ENCODE results near the gene CRHR1.

CRHR1 gene

DNA sequence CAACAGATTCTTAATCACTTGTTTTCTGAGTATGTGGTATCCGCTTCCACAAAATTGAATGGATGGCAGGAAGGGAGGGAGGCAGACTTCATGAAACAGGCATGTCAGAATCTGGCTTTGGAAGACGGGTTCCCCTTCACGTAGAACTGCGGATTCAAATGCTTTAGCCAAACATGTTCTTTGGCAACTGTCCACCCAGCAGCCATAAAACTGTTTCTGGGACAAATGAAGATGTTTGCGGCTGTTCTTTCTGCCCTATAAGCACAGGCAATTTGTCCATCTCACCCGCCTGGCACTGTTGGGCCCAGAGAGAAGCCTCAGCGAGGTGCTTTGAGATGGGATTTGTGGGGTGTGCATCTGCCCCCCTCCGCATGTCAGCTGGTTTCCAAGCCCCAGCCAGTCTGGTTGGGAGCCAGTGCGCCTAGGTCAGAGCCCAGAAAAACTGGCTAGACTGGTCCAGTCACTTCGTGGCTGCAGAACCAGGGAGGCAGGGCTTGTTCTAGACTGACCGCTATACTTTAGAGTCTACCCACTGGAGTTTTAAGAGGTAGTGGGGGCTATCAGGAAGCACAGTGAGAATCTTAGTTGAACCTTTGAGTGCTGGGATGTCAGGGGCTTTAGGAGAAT lies 6.3 kb downstream of the CRHR1 start:
- FAIRE-seq, result no peak

DNA sequence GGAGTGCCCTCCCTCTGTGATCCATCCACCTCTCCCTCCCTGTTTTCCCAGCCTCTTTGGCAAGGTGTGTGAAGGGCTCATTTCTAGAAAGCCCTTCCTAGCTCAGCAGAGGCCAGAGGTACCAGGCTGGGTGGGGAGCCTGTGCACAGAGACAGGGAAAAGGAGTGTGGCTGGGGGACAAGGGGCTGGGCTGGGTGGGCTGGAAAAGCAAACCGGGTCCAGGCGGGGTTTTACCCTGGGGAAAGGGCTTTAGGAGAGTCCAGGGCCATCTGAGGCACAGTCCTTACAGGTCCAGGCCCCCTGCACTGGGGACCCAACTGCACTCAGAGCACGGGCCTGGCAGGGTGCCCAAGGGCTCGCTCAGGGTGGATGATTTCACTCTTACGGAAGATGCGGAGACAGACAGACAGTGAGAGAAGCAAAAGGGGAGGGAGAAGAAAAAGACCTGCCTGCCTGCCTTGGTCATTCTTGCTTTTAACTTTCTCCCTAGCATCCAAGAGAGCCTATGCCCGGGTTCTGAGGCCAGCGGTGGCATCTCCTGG lies 7.0 kb downstream of the CRHR1 start:
- FAIRE-seq, result no peak

GRCh38 chr17:45791935-45792334 lies 7.8 kb downstream of the CRHR1 start:
- FAIRE-seq, result no peak

DNA sequence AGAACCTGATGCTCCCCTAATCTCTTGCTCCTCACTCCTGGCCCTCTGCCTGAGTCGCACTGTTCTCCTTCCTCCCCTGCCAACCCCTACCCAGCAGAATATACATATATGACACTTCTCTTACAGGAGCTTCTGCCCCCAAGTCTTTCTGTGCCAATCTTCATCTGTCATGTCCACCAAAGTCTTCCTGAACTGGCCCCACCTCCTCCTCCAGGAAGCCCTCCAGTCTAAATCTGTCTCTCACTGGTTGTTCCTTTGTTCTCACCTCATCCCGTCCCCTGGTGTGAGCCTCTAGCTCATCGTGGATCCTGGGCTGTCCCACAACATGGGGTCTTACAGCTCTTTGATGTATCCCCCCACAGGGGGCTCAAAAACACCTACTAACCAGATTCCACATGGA lies 8.3 kb downstream of the CRHR1 start:
- FAIRE-seq, result no peak

GRCh38 chr17:45792995-45793755 lies 9.1 kb downstream of the CRHR1 start:
- FAIRE-seq, result no peak

GRCh38 chr17:45793999-45794540 lies 9.9 kb downstream of the CRHR1 start:
- no peak for FAIRE-seq

DNA sequence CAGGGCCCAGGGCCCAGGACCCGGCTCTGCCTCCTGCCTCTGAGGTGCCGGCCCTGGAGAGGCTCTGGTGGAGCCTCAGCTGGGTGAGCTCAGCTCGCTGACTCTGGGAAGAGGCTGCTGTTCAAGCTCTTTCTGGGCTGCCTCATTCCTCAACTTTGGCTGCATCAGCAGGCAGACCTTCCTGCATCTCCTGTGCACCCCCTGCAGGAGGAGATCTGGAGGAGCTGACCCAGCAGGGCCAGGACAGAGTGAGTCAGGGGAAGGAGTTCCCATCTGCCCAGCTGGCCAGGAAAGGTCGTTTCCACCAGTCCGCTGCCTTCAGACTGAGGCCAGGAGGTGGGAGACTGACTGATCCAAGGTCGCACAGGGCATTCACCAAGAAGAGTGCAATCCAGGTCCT lies 10.7 kb downstream of the CRHR1 start:
- FAIRE-seq, result no peak

GRCh38 chr17:45800816-45801215 lies 16.7 kb downstream of the CRHR1 start:
- no peak for FAIRE-seq

DNA sequence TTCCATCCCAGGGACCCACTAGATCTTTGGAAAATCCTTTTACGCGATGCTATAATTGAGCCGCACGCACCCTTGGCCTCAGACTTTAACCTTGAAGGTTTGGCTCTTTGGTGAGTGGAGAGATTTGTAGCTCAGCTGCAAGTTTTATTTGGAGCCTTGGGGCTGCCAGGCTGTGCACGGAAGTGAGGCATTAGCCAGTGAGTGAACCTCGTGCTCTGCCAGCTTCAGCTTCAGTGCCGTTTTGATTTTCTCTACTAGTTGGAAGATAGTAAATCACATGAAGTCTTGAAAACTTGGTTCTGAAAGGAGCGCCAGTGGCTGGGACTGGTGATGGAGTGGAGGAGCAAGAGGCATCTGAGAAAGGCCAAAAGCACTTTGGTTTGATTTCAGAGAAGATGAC lies 17.3 kb downstream of the CRHR1 start:
- no peak for FAIRE-seq

DNA sequence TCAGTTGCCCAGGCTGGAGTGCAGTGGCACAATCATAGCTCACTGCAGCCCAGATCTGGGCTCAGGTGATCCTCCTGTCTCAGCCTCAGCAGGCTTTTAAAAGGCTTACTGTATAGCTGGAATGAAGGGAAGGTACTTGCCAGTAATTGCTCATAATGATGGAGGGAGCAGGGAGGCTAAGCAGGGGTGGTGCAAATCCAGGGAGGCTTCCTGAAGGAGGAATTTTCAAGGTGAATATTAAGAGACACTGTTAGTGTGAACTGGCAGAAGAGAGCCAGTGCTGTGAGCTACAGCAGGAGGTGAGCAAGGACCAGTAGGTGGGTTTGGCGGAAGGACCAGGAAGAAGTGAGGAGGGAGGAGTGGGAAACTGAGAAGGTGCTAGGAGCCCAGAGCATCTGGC lies 24.7 kb downstream of the CRHR1 start:
- FAIRE-seq, result no peak

- no peak for FAIRE-seq
Observed at GRCh38 chr17:45809499-45809898, 25.4 kb downstream of the CRHR1 start.

DNA sequence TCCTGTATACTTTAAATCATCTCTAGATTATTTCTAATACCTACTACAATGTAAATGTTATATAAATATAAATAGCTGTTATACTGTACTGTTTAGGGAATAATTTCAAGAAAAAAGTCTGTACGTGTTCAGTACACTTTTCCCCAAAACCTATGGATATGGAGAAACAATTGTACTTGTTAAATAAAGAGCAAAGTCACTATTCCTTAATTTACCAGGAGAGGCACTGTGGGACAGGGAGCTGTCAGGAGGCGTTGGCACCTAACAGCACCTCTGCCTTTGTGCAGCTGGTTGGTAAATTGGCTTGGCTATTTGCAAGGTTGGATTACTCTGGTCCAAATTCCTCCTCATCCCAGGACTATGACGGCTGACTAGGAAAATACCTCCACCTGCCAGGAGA lies 28.0 kb downstream of the CRHR1 start:
- FAIRE-seq, result no peak

DNA sequence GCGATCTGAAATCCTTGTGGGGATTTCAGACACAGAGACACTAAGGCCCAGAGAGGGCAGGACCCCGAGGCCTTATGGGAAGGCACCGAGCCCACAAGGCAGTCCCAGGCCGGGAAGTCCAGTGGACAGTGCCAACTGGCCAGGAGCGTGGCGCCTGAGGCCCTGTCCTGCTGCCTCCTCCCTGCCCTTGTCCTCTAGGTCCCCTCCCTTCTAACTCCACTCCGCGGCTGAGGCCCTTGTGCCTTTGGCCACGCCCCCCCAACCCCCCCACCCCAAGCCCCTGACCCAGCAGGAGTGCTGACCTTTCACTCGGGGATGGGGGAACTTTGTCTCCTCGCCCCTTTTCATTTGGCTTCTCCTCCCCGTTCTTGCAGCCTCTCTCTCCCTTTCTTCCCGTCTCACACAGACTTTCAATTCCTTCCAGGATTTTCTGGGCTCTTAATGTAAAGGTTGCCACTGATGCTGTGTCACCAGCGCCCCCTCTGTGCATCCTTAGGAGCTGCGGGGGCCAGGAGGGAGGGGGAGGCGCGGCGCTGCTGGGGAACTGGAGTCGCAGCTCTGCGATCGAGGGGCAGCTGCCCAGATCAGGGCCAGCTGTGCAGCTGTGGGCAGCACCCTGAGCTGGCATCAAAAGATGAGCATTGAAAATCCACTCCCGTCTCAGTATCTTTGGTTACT lies 29.1 kb downstream of the CRHR1 start:
- no peak for FAIRE-seq

DNA sequence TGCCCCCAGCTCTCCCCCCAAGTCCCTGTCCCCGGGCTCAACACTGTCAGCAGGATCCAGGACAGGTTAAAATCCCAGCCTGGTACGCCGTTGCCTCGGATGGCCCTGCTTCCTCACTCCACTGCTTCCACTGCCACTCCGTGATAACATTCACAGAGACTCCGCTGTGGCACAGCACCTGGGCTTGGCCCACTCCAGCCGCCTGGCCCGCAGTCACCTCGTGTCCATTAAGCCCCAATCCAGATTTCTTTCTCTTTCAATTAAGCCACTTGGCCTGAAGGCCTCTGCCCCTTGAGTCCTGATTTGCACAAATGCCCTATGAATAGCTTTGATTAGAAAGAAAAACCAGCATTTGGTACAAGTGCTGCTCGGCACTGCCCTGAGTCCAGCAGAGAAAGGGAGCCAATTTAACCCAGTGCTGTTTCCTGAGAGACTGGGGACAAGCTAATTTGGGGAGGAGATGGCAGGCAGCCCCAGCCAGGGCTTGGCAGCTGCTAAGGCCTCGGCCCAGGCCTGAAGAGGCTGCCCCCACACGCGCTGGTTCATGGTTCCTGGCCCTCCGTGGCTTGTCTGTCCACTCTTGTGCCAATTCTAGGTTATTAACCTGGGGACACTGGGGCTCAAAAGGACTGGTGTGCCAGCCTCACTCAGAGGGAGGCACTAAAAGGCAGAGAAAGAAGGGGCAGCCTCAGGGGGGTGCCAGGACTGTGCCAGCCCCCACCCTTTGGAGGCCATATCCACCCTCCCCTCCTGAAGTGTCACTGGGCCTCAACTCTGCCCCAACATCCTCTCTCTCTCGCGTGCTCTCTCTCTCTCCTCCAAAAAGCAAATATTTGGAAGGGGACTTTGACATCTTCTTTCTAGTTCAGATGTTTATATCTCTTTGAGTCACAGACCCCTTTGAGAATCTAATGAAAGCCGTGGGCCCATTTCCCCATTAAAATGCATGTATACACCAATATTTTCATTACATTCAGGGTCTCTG lies 30.8 kb downstream of the CRHR1 start:
- FAIRE-seq, result no peak

DNA sequence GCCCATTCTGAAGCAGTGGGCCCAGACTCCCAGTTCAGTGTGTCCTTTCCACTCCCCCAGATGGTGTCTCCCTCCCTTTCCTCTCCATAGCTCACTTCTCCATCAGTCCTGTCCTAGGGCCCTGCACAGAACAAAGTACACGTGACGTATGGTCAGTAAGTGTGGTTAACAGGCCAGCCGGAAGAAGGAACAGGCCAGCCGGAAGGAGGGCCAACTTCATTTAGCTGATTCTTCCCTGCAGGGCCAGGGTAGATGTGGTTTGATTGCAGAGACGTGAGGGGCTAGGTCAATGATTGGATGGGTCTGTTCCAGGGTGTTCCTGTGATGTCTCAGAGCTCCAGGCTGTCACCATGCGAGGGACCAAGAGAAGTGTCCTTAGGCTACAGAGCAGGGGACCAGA lies 31.6 kb downstream of the CRHR1 start:
- no peak for FAIRE-seq

GRCh38 chr17:45818041-45818440 lies 33.9 kb downstream of the CRHR1 start:
- FAIRE-seq, result no peak

- no peak for FAIRE-seq
Observed at GRCh38 chr17:45818699-45819098, 34.6 kb downstream of the CRHR1 start.

GRCh38 chr17:45819632-45820031 lies 35.5 kb downstream of the CRHR1 start:
- FAIRE-seq, result no peak

DNA sequence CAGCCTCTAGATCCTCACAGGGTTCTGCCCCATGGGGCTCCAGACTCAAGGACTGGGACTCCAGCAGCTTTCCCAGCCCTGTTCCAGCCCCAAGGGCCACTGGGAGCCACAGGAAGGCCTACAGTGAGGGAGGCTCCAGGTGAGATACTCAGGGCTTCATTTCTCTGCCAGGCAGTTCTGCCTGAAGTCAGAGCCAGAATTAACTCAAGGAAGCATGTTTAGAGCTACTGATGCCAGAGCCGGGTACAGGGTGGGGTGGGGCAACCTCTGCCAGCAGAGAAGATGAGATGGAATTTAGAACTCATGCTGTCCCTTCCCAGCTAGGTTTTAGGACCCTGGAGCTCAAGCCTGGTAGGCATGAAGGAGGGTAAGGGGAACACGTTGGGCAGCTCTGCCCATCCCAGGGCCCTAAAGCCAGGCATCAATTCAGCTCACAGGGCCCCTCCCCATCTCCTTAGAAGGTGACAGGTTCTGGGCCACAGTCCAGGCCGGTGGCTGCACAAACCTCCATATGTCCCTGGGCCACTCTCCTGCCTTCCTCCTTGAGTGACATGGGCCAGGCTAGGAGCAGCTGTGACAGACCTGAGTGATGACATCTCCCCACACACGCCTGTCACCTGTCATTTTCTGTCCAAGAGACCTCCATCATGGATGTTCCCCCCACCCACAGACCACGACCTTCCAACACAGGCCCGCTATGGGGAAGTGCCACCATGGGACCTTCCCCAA lies 36.1 kb downstream of the CRHR1 start:
- FAIRE-seq, result no peak

DNA sequence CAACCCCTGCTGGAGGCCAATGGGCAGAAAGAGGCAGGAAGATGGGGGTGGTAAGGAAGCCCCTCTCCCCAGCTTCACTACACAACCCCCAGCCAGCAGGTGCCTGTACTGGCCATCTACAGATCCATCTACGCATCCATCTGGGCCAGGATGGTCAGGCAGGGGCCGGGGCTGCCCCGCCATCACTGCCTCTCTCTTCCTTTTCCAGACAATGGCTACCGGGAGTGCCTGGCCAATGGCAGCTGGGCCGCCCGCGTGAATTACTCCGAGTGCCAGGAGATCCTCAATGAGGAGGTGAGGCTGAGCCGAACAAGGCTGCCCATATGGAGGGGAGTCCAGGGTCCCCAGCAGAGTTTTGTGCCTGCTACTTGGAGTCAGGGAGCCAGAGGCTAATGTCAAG lies 37.0 kb downstream of the CRHR1 start:
- no peak for FAIRE-seq

- no peak for FAIRE-seq
Observed at GRCh38 chr17:45823598-45823997, 39.5 kb downstream of the CRHR1 start.

DNA sequence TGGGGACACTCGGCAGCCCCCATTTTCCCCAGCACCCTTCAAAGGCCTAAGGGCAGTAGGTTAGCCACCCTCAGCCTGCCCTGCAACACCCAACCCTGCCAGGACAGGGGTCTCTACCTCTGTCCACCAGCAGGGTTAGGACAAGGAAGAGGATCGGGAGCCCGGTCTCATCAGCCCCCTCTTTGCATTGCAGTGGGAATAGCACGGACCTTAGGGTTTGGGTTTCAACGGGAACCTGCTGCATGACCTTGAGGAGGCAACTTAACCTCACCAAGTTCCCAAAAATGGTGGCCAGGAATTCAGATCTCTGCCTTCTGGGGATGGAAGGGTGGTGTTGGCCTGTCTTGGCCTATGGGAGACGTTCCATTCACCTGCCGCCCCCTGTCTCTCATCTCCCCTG lies 40.4 kb downstream of the CRHR1 start:
- no peak for FAIRE-seq

All from colon (tissue), 2 donors.